IMR-90 (cell line): Measurements from ENCODE around the gene NGEF.

Experiments used
- CTCF ChIP-seq: conservative IDR thresholded peaks from 2 replicates; pipeline ENCODE4 v1.5.1; 2012; ENCODE audit warnings: mild to moderate bottlenecking, low read depth, low read length, improper control_type of control experiment
- ELK1 ChIP-seq: fragments of 150-350 bp; IDR thresholded peaks from 2 replicates; pipeline ENCODE4 v1.6.1; 2016; ENCODE audit warnings: low read depth, mild to moderate bottlenecking, low read length, moderate library complexity, borderline replicate concordance
- MAFK ChIP-seq: IDR thresholded peaks from 2 replicates; pipeline ENCODE4 v1.6.1; 2012; ENCODE audit warnings: low read depth, low read length, improper control_type of control experiment
- NFE2L2 ChIP-seq: fragments of 150-350 bp; IDR thresholded peaks from 2 replicates; pipeline ENCODE4 v1.6.1; 2016; ENCODE audit warnings: low read depth, mild to moderate bottlenecking, low read length
- POLR2A ChIP-seq: IDR thresholded peaks from 2 replicates; pipeline ENCODE4 v1.6.1; 2012; ENCODE audit warnings: mild to moderate bottlenecking, low read depth, low read length
- RFX5 ChIP-seq: IDR thresholded peaks from 2 replicates; pipeline ENCODE4 v1.8.0; 2012; ENCODE audit warnings: low read depth, mild to moderate bottlenecking, low read length, moderate library complexity
- USF2 ChIP-seq: fragments of 150-350 bp; IDR thresholded peaks from 2 replicates; pipeline ENCODE4 v1.6.1; 2017; ENCODE audit warnings: mild to moderate bottlenecking, antibody characterized with exemption, low read length, low read depth

- TF ChIP-seq USF2, result no peak
- no peak for TF ChIP-seq CTCF
- TF ChIP-seq POLR2A, result no peak
- TF ChIP-seq MAFK, result no peak
- TF ChIP-seq NFE2L2, result no peak
- TF ChIP-seq ELK1, result no peak
- TF ChIP-seq RFX5, result no peak
Measured at GRCh38 chr2:233060980-233061590, 48.0 kb upstream of the NGEF start.
